GM18499 (cell line): ENCODE results near the gene SERP1.

Experiments
- ATAC-seq: cut with Tn5 transposase; IDR thresholded peaks from one replicate; pipeline ENCODE4 v1.9.1; 2021; ENCODE audit warnings: moderate number of reproducible peaks; ENCODE audit not compliant: insufficient read depth, unreplicated experiment

Gene SERP1

DNA sequence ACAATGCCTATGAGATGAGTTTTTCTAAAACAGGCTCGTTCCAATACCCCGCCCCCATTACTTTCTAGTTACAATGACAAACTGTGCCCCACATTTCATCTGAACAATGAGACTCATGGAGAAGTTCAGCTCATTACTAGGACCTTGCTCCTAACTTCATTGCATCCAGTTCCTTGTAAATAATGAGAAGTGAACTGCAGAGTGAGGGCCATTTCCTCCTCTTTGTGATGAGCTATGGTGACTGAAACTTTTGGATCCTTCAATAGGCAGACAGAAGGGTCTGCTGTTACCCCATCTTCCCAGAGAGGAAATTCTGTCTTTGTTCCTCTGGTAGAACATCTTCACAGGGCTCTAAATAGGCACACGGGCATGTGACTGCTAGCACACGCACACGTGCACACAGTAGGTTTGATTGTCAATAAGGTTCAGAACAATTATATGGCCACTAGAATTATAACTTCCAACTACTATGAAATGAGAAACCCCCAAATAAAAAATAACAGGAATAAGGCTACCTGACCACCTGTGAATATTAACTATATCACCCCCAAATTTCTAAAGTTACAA lies 51.8 kb downstream of the SERP1 start:
- no peak for ATAC-seq
